Measurements from ENCODE around the gene CEACAM4. TPM values are rescaled to one million over a fixed set of nuclear protein-coding genes. Genes with fewer than 3 reads are reported as not detected.

Gene CEACAM4
- total RNA-seq, 1 donor from 2014 or later, result not detected

DNA sequence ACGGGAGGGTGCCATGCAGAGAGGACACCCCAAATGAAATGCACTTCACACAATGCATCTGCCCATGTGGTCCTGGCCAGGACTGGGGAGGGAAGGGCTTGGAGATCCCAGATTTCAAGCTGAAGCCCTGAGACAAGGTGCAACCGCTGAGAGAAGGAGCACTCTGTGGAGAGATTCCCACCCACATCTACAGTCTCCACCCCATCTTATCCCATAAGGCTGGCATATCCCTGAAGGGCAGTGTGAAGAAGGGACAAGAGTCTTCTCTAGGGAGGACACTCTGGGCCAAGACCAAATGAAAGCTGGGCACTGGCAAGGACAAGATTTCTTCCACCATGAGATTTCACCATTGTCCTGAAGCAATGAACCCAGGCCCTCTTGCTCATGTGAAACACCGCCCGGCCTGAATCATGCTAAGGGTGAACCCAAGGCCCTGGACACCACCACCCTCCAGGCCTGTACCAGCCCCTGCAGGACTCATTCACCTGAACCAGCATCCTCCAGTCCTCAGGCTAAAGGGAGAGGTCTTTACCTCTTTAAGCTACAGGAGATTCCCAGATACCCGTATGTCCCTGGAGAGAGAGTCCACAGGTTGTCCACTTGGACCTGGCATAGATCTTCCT is 20.5 kb downstream of the CEACAM4 start:
- peaks cover 36% of the 10 kb centered on the region for H3K27me3 Mint-ChIP-seq
- no peaks in the 10 kb centered on the region for H3K9me3 Mint-ChIP-seq
- no peaks in the 10 kb centered on the region for H3K4me1 Mint-ChIP-seq
- intact Hi-C loops (cut with micrococcal nuclease), result no loop called here
- DNase-seq, result no peak
- H3K27ac Mint-ChIP-seq, result no peak overlapping the region
- no peak overlapping the region for H3K4me3 Mint-ChIP-seq
- H3K36me3 Mint-ChIP-seq (ENCODE audit: low read depth), result no peaks in the 10 kb centered on the region

GRCh38 chr19:41604831-41605230 is 22.0 kb downstream of the CEACAM4 start:
- no peak overlapping the region for H3K4me3 Mint-ChIP-seq
- intact Hi-C loops (cut with micrococcal nuclease), result no loop called here
- no peak overlapping the region for H3K27ac Mint-ChIP-seq
- H3K27me3 Mint-ChIP-seq, result peaks cover 26% of the 10 kb centered on the region
- DNase-seq, result no peak
- no peaks in the 10 kb centered on the region for H3K4me1 Mint-ChIP-seq
- H3K9me3 Mint-ChIP-seq, result no peaks in the 10 kb centered on the region
- H3K36me3 Mint-ChIP-seq (ENCODE audit: low read depth), result no peaks in the 10 kb centered on the region

DNA sequence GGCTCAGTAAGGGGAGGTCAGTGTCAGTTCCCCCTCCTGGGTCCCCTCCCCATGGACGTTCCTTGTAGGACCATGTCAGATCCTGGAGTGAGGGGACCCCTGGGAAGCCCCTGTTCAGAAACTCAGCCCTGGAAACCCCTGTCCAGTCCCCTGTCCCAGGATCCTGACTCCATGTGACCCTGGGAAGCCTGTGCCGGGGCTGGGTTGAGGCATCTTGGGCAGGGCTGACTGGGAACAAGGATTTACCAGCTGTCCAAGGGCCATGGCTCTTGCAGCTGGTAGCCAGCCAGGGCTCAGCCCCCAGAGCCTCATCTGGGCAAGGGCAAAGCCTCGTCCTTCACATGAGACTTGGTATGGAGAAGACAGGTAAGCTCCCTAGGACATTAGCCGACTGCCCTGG is 25.1 kb downstream of the CEACAM4 start:
- Mint-ChIP-seq H3K4me3 (no peak overlapping the region), H3K27ac (no peak overlapping the region), H3K9me3 (no peaks in the 10 kb centered on the region), H3K36me3 (ENCODE audit: low read depth) (no peaks in the 10 kb centered on the region), H3K27me3 (peaks cover 13% of the 10 kb centered on the region), H3K4me1 (peaks cover 4% of the 10 kb centered on the region)
- no peak for DNase-seq
- intact Hi-C loops (cut with micrococcal nuclease), result no loop called here

- Mint-ChIP-seq H3K4me1 (peaks cover 12% of the 10 kb centered on the region), H3K4me3 (no peak overlapping the region), H3K36me3 (ENCODE audit: low read depth) (no peaks in the 10 kb centered on the region), H3K27me3 (peaks cover 23% of the 10 kb centered on the region), H3K9me3 (no peaks in the 10 kb centered on the region), H3K27ac (no peak overlapping the region)
- no peak for DNase-seq
- intact Hi-C loops (cut with micrococcal nuclease), result no loop called here
Measured at GRCh38 chr19:41599175-41599966, 27.5 kb downstream of the CEACAM4 start.

- peak overlapping the region; percentile 61 for H3K27ac Mint-ChIP-seq
- peak; percentile 92 for DNase-seq
- H3K4me1 Mint-ChIP-seq, result peaks cover 12% of the 10 kb centered on the region
- no peaks in the 10 kb centered on the region for H3K36me3 Mint-ChIP-seq (ENCODE audit: low read depth)
- no peaks in the 10 kb centered on the region for H3K9me3 Mint-ChIP-seq
- intact Hi-C loops (cut with micrococcal nuclease), result loop anchor here (1.0 kb wide), 1 partner anchor 55 kb away; no protein-coding TSS in a partner anchor
- peaks cover 20% of the 10 kb centered on the region for H3K27me3 Mint-ChIP-seq
- peak overlapping the region; percentile 37 for H3K4me3 Mint-ChIP-seq
Measured at GRCh38 chr19:41597600-41598041, 29.3 kb downstream of the CEACAM4 start.

DNA sequence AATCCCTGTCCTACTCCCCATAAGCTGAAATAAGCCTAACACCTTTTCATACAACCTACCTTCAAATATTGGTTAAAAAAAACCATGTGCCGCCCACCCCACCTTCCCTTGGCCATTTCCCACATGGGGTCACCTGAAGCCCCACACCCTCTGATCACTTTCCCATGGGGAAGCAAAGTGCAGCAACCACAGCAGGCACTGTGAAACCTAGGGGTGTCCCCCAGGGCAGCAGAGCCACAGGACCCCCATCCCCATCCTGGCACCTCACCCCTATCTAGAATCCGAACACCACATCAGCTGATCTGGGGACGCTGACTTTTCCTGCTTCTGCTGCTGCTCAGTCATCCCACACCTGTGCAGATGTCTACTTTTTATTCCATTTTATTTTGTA is 31.0 kb downstream of the CEACAM4 start:
- no peak overlapping the region for H3K27ac Mint-ChIP-seq
- intact Hi-C loops (cut with micrococcal nuclease), result loop anchor here (1.0 kb wide), 1 partner anchor 147 kb away; no protein-coding TSS in a partner anchor
- H3K36me3 Mint-ChIP-seq (ENCODE audit: low read depth), result no peaks in the 10 kb centered on the region
- H3K9me3 Mint-ChIP-seq, result no peaks in the 10 kb centered on the region
- no peak overlapping the region for H3K4me3 Mint-ChIP-seq
- DNase-seq, result no peak
- H3K27me3 Mint-ChIP-seq, result peaks cover 23% of the 10 kb centered on the region
- H3K4me1 Mint-ChIP-seq, result peaks cover 12% of the 10 kb centered on the region

GRCh38 chr19:41595258-41595889 is 31.5 kb downstream of the CEACAM4 start:
- H3K4me3 Mint-ChIP-seq, result no peak overlapping the region
- peaks cover 12% of the 10 kb centered on the region for H3K4me1 Mint-ChIP-seq
- peak overlapping the region; percentile 3 for H3K27ac Mint-ChIP-seq
- no peaks in the 10 kb centered on the region for H3K9me3 Mint-ChIP-seq
- peak; percentile 92 for DNase-seq
- peaks cover 23% of the 10 kb centered on the region for H3K27me3 Mint-ChIP-seq
- H3K36me3 Mint-ChIP-seq (ENCODE audit: low read depth), result no peaks in the 10 kb centered on the region
- intact Hi-C loops (cut with micrococcal nuclease), result loop anchor here (1.0 kb wide), 1 partner anchor 146 kb away; no protein-coding TSS in a partner anchor

- H3K36me3 Mint-ChIP-seq (ENCODE audit: low read depth), result peaks cover 7% of the 10 kb centered on the region
- no peak for DNase-seq
- intact Hi-C loops (cut with micrococcal nuclease), result no loop called here
- H3K27me3 Mint-ChIP-seq, result peaks cover 16% of the 10 kb centered on the region
- peaks cover 10% of the 10 kb centered on the region for H3K4me1 Mint-ChIP-seq
- H3K4me3 Mint-ChIP-seq, result no peak overlapping the region
- H3K27ac Mint-ChIP-seq, result no peak overlapping the region
- H3K9me3 Mint-ChIP-seq, result no peaks in the 10 kb centered on the region
Measured at GRCh38 chr19:41591951-41592562, 34.8 kb downstream of the CEACAM4 start.

- H3K27me3 Mint-ChIP-seq, result peaks cover 9% of the 10 kb centered on the region
- H3K27ac Mint-ChIP-seq, result no peak overlapping the region
- no peaks in the 10 kb centered on the region for H3K9me3 Mint-ChIP-seq
- DNase-seq, result no peak
- H3K4me1 Mint-ChIP-seq, result peaks cover 10% of the 10 kb centered on the region
- H3K4me3 Mint-ChIP-seq, result no peak overlapping the region
- H3K36me3 Mint-ChIP-seq (ENCODE audit: low read depth), result peaks cover 7% of the 10 kb centered on the region
- intact Hi-C loops (cut with micrococcal nuclease), result no loop called here
Measured at GRCh38 chr19:41590936-41591335, 35.9 kb downstream of the CEACAM4 start.

DNA sequence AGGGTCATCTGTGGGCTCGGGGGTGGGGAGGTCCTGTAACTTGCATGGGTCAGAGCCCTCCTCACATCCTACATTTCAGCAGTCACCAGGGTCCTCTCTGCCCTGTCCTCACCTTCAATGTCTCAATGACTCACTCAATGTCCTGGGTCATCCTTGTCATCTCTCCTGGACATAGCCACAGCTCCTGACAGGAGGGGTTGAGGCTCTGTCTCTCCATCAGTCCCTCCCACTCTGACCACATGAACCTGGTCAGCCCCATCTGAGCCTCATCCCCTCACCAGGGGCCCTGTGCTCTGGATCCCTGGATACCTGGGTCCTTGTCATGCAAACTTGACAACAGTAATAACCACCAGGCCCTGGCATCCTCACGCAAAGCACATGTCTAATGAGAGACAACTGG is 37.5 kb downstream of the CEACAM4 start:
- Mint-ChIP-seq H3K9me3 (no peaks in the 10 kb centered on the region), H3K27ac (no peak overlapping the region), H3K36me3 (ENCODE audit: low read depth) (peaks cover 19% of the 10 kb centered on the region), H3K4me3 (no peak overlapping the region), H3K27me3 (peaks cover 3% of the 10 kb centered on the region), H3K4me1 (peaks cover 3% of the 10 kb centered on the region)
- DNase-seq, result no peak
- intact Hi-C loops (cut with micrococcal nuclease), result no loop called here

DNA sequence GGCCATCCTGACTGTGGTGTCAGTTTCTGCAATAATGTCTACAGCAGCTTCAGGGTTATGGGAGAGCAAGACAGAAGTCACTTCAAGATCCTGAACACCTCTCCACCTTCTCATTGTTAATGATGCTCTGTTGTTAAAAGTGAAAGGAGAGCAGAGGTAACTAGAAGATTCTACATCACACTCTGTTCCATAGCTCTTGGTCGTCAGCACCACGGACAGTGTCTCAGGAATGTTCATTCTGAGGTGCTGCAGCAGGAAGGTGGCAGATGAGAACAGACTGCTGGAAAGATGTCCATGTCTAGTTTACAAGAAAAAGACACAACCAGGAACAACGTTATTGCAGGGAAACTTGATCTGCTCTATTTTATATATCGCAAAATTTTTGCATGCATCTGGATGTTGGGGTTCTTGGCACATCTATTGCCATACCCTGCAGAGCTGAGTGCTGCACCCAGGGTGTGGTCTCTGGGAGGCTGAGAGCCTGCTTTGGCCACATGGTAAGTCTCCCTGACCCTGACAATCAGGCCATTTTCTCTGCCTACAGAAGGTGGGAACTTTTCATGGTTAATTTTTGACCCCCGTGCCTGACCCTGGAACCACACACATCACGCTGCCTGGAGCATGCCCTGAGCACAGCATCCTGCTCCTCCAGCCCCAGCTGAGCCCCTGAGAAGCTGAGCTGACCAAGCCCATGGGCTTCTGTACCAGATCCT is 38.2 kb downstream of the CEACAM4 start:
- Mint-ChIP-seq H3K27ac (no peak overlapping the region), H3K9me3 (no peaks in the 10 kb centered on the region), H3K4me3 (no peak overlapping the region), H3K36me3 (ENCODE audit: low read depth) (peaks cover 25% of the 10 kb centered on the region), H3K27me3 (peaks cover 3% of the 10 kb centered on the region), H3K4me1 (peaks cover 3% of the 10 kb centered on the region)
- intact Hi-C loops (cut with micrococcal nuclease), result no loop called here
- DNase-seq, result peak; percentile 80

DNA sequence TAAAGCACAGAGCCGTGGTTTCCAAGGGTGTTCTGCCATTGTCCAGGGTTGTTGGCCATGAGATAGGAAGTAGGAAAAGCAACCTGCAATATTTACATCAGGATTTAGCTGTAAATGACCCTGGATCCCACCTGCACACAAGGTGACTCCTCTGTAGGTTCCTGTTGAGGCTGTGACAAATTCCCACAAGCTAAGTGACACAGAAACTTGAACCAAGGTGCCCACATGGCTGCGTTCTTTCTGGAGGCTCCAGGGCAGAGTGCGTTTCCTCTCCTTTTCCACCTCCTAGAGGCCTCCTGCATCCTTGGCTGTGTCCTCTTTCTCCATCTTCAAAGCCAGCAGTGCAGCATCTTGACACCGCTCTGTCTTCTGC is 39.0 kb downstream of the CEACAM4 start:
- no peak overlapping the region for H3K4me3 Mint-ChIP-seq
- no peak for DNase-seq
- intact Hi-C loops (cut with micrococcal nuclease), result no loop called here
- H3K27me3 Mint-ChIP-seq, result peaks cover 3% of the 10 kb centered on the region
- peaks cover 4% of the 10 kb centered on the region for H3K9me3 Mint-ChIP-seq
- peaks cover 3% of the 10 kb centered on the region for H3K4me1 Mint-ChIP-seq
- peaks cover 33% of the 10 kb centered on the region for H3K36me3 Mint-ChIP-seq (ENCODE audit: low read depth)
- H3K27ac Mint-ChIP-seq, result no peak overlapping the region

DNA sequence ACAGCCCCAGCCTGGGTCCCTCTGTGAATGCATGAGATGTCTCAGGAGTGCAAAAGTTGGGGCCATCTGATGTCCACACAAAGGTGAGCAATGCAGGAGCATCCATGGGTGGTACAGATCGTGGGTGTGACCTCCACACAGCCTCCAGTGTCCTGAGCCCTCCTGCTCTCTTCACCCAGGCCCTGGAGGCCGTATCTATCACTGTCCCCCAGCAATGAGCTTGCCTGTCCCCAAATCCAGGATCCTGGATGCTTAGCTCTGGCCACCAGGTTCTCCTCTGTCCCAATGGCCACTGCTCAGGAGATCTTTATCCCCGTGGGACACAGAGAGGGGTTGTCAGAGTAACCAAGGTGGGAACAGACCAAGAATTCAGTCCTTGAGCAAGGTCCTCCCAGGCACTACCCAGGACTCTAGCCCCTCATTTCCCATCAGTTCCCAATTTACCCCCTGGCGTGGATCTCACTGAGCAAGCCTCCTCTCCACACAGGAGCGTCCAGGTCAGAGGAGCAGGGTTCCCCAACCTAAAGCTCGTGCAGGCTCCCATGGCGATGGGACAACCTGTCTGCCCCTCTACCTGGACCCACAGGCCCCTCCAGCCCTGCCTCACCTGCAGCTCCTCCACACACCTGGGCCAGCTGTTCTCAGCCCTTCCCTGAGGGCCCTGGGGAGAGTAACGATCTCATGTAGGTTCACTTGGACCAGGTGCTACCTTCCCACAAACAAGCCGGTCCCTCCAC is 39.6 kb downstream of the CEACAM4 start:
- Mint-ChIP-seq H3K9me3 (peaks cover 7% of the 10 kb centered on the region), H3K4me1 (peaks cover 3% of the 10 kb centered on the region), H3K4me3 (no peak overlapping the region)

More for the DNA sequence above, 39.6 kb downstream of the CEACAM4 start:
- DNase-seq, result no peak
- peaks cover 38% of the 10 kb centered on the region for H3K36me3 Mint-ChIP-seq (ENCODE audit: low read depth)
- peaks cover 1% of the 10 kb centered on the region for H3K27me3 Mint-ChIP-seq
- intact Hi-C loops (cut with micrococcal nuclease), result no loop called here
- no peak overlapping the region for H3K27ac Mint-ChIP-seq

Measured in activated CD4-positive, alpha-beta T cell treated with anti-CD3 and anti-CD28 coated beads, Interleukin-2, amount 10 ng/mL, durations not matched to agents 24 days and 14 days (primary cell).